ENCODE data around the gene OPN4. TPM values are rescaled to one million over a fixed set of nuclear protein-coding genes. Genes with fewer than 3 reads are reported as not detected.

Gene OPN4
- total and polyA plus RNA-seq, 10 donors, result not detected

GRCh38 chr10:86711513-86712316, 57.4 kb downstream of the OPN4 start:
- 0 to 2% (median 1%) methylated on average over 24 to 82 of the region's 82 CpGs for WGBS, 5 donors
- no peaks in the 10 kb centered on the region for H3K9me3 ChIP-seq
- DNase-seq, result peak; percentile 89
- H3K27me3 ChIP-seq (replicated peaks in 1 of 7), result peaks cover 0 to 75% (median 12%) of the 10 kb centered on the region in 7 donors
- no peak for TF ChIP-seq CTCF (IDR thresholded peaks at IDR 0.05 in 8 of 11, conservative IDR thresholded peaks at IDR 0.05 in 3 of 11)
- TF ChIP-seq POLR2AphosphoS5 (IDR thresholded peaks at IDR 0.05), result peak in 1 of 3 donors; percentile 39
- intact Hi-C loops (cut with DNase I; ENCODE audit: low total_unique reads), result no loop called here
- peaks cover 9 to 27% (median 19%) of the 10 kb centered on the region in 6 donors for H3K4me1 ChIP-seq
- peak overlapping the region; percentile 41 to 94 (median 68) for H3K4me3 ChIP-seq
- H3K27ac ChIP-seq, result peak overlapping the region; percentile 59 to 96 (median 94)
- no peaks in the 10 kb centered on the region for H3K36me3 ChIP-seq

GRCh38 chr10:86712317-86712707, 58.0 kb downstream of the OPN4 start:
- intact Hi-C loops (cut with DNase I; ENCODE audit: low total_unique reads), result no loop called here
- H3K27me3 ChIP-seq (replicated peaks in 1 of 7), result peaks cover 0 to 73% (median 12%) of the 10 kb centered on the region in 7 donors
- H3K4me3 ChIP-seq, result peak overlapping the region; percentile 41 to 94 (median 68)
- no peak for DNase-seq
- peak overlapping the region; percentile 59 to 96 (median 94) for H3K27ac ChIP-seq
- peaks cover 9 to 27% (median 19%) of the 10 kb centered on the region in 6 donors for H3K4me1 ChIP-seq
- WGBS, 5 donors, result 47 to 56% (median 54%) methylated on average over 9 of the region's 9 CpGs
- H3K36me3 ChIP-seq, result no peaks in the 10 kb centered on the region
- H3K9me3 ChIP-seq, result no peaks in the 10 kb centered on the region
- TF ChIP-seq POLR2A (IDR thresholded peaks at IDR 0.05), result no peak
- TF ChIP-seq POLR2AphosphoS5 (IDR thresholded peaks at IDR 0.05), result no peak
- TF ChIP-seq CTCF (IDR thresholded peaks at IDR 0.05 in 8 of 11, conservative IDR thresholded peaks at IDR 0.05 in 3 of 11), result no peak

- peaks cover 9 to 23% (median 19%) of the 10 kb centered on the region in 6 donors for H3K4me1 ChIP-seq
- H3K4me3 ChIP-seq, result no peak overlapping the region
- H3K36me3 ChIP-seq, result no peaks in the 10 kb centered on the region
- intact Hi-C loops (cut with DNase I; ENCODE audit: low total_unique reads), result no loop called here
- peaks cover 0 to 44% (median 0%) of the 10 kb centered on the region in 7 donors for H3K27me3 ChIP-seq (replicated peaks in 1 of 7)
- H3K27ac ChIP-seq, result no peak overlapping the region
- H3K9me3 ChIP-seq, result no peaks in the 10 kb centered on the region
- no peak for DNase-seq
- no peak for TF ChIP-seq CTCF (IDR thresholded peaks at IDR 0.05 in 8 of 11, conservative IDR thresholded peaks at IDR 0.05 in 3 of 11)
- TF ChIP-seq POLR2AphosphoS5 (IDR thresholded peaks at IDR 0.05), result no peak
- TF ChIP-seq POLR2A (IDR thresholded peaks at IDR 0.05), result no peak
- 69 to 80% (median 73%) methylated on average over 6 of the region's 6 CpGs for WGBS, 5 donors
Measured at GRCh38 chr10:86715156-86715795, 60.9 kb downstream of the OPN4 start.

GRCh38 chr10:86715836-86716235, 61.5 kb downstream of the OPN4 start:
- Histone ChIP-seq H3K4me3 (no peak overlapping the region), H3K4me1 (peaks cover 5 to 18% (median 13%) of the 10 kb centered on the region in 6 donors), H3K9me3 (no peaks in the 10 kb centered on the region), H3K27ac (no peak overlapping the region), H3K36me3 (no peaks in the 10 kb centered on the region), H3K27me3 (replicated peaks in 1 of 7) (peaks cover 0 to 41% (median 0%) of the 10 kb centered on the region in 7 donors)
- WGBS, 5 donors, result 68 to 83% (median 73%) methylated on average over 5 of the region's 5 CpGs
- TF ChIP-seq POLR2AphosphoS5 (IDR thresholded peaks at IDR 0.05) (no peak), POLR2A (IDR thresholded peaks at IDR 0.05) (no peak), CTCF (IDR thresholded peaks at IDR 0.05 in 8 of 11, conservative IDR thresholded peaks at IDR 0.05 in 3 of 11) (no peak)
- intact Hi-C loops (cut with DNase I; ENCODE audit: low total_unique reads), result no loop called here
- no peak for DNase-seq
